KOPT-K1 (cell line): ENCODE measurements around the gene ZBTB24.

Experiments used
- H3K27ac ChIP-seq: fragments of 200-600 bp; sonication (generic); 2 replicates; pipeline ENCODE4 v1.5.1; 2016; ENCODE audit warnings: antibody characterized with exemption, mild to moderate bottlenecking, low read depth, low read length; ENCODE audit not compliant: poor library complexity, severe bottlenecking
- H3K36me3 ChIP-seq: fragments of 200-600 bp; sonication (generic); 2 replicates; pipeline ENCODE4 v1.5.1; 2017; ENCODE audit warnings: antibody characterized with exemption, mild to moderate bottlenecking, low read length, moderate library complexity; ENCODE audit not compliant: insufficient read depth
- H3K9me3 ChIP-seq: fragments of 200-600 bp; sonication (generic); 2 replicates; pipeline ENCODE4 v1.5.1; 2017; ENCODE audit warnings: antibody characterized with exemption, low read length, mild to moderate bottlenecking; ENCODE audit not compliant: insufficient read depth, poor library complexity, severe bottlenecking

Gene ZBTB24

GRCh38 chr6:109453156-109453555, 29.9 kb downstream of the ZBTB24 start:
- no peaks in the 10 kb centered on the region for H3K9me3 ChIP-seq
- peak overlapping the region; percentile 84 for H3K27ac ChIP-seq
- peaks cover 12% of the 10 kb centered on the region for H3K36me3 ChIP-seq

- Histone ChIP-seq H3K27ac (no peak overlapping the region), H3K36me3 (peaks cover 13% of the 10 kb centered on the region), H3K9me3 (no peaks in the 10 kb centered on the region)
Observed at GRCh38 chr6:109452181-109452580, 30.8 kb downstream of the ZBTB24 start.

GRCh38 chr6:109451376-109451775, 31.6 kb downstream of the ZBTB24 start:
- Histone ChIP-seq H3K9me3 (no peaks in the 10 kb centered on the region), H3K36me3 (peaks cover 21% of the 10 kb centered on the region), H3K27ac (no peak overlapping the region)

GRCh38 chr6:109450801-109451200, 32.2 kb downstream of the ZBTB24 start:
- H3K9me3 ChIP-seq: no peaks in the 10 kb centered on the region
- no peak overlapping the region for H3K27ac ChIP-seq
- peaks cover 27% of the 10 kb centered on the region for H3K36me3 ChIP-seq

GRCh38 chr6:109449795-109450673, 33.0 kb downstream of the ZBTB24 start:
- H3K9me3 ChIP-seq: no peaks in the 10 kb centered on the region
- peak overlapping the region; percentile 38 for H3K27ac ChIP-seq
- peaks cover 35% of the 10 kb centered on the region for H3K36me3 ChIP-seq

GRCh38 chr6:109449064-109449794, 33.8 kb downstream of the ZBTB24 start:
- Histone ChIP-seq H3K27ac (peak overlapping the region; percentile 38), H3K36me3 (peaks cover 43% of the 10 kb centered on the region), H3K9me3 (no peaks in the 10 kb centered on the region)

- no peaks in the 10 kb centered on the region for H3K9me3 ChIP-seq
- H3K27ac ChIP-seq: no peak overlapping the region
- H3K36me3 ChIP-seq: peaks cover 49% of the 10 kb centered on the region
Observed at GRCh38 chr6:109448615-109449014, 34.4 kb downstream of the ZBTB24 start.

- peaks cover 55% of the 10 kb centered on the region for H3K36me3 ChIP-seq
- no peak overlapping the region for H3K27ac ChIP-seq
- H3K9me3 ChIP-seq: no peaks in the 10 kb centered on the region
Observed at GRCh38 chr6:109447878-109448555, 35.0 kb downstream of the ZBTB24 start.

- Histone ChIP-seq H3K9me3 (no peaks in the 10 kb centered on the region), H3K27ac (no peak overlapping the region), H3K36me3 (peaks cover 61% of the 10 kb centered on the region)
Observed at GRCh38 chr6:109447087-109447486, 35.9 kb downstream of the ZBTB24 start.

- Histone ChIP-seq H3K9me3 (no peaks in the 10 kb centered on the region), H3K36me3 (peaks cover 59% of the 10 kb centered on the region), H3K27ac (no peak overlapping the region)
Observed at GRCh38 chr6:109446541-109446940, 36.5 kb downstream of the ZBTB24 start.

- H3K36me3 ChIP-seq: peaks cover 57% of the 10 kb centered on the region
Observed at GRCh38 chr6:109446072-109446471, 36.9 kb downstream of the ZBTB24 start.

GRCh38 chr6:109445382-109445781, 37.6 kb downstream of the ZBTB24 start:
- H3K9me3 ChIP-seq: no peaks in the 10 kb centered on the region
- H3K27ac ChIP-seq: no peak overlapping the region
- peaks cover 57% of the 10 kb centered on the region for H3K36me3 ChIP-seq

More at GRCh38 chr6:109446072-109446471, 36.9 kb downstream of the ZBTB24 start:
- no peak overlapping the region for H3K27ac ChIP-seq
- H3K9me3 ChIP-seq: no peaks in the 10 kb centered on the region

GRCh38 chr6:109443425-109443950, 39.5 kb downstream of the ZBTB24 start:
- no peaks in the 10 kb centered on the region for H3K9me3 ChIP-seq
- H3K27ac ChIP-seq: no peak overlapping the region
- peaks cover 57% of the 10 kb centered on the region for H3K36me3 ChIP-seq

GRCh38 chr6:109442393-109442924, 40.6 kb downstream of the ZBTB24 start:
- Histone ChIP-seq H3K27ac (no peak overlapping the region), H3K9me3 (no peaks in the 10 kb centered on the region), H3K36me3 (peaks cover 57% of the 10 kb centered on the region)
